ENCODE data around the gene KLHDC1.

KLHDC1 gene

GRCh38 chr14:49792618-49793017 lies 99.7 kb downstream of the KLHDC1 start:
- DNase-seq: no peak

- DNase-seq: no peak
Measured at GRCh38 chr14:49796025-49796424, 103.1 kb downstream of the KLHDC1 start.
